ENCODE measurements around the gene C14orf119.

C14orf119 gene

DNA sequence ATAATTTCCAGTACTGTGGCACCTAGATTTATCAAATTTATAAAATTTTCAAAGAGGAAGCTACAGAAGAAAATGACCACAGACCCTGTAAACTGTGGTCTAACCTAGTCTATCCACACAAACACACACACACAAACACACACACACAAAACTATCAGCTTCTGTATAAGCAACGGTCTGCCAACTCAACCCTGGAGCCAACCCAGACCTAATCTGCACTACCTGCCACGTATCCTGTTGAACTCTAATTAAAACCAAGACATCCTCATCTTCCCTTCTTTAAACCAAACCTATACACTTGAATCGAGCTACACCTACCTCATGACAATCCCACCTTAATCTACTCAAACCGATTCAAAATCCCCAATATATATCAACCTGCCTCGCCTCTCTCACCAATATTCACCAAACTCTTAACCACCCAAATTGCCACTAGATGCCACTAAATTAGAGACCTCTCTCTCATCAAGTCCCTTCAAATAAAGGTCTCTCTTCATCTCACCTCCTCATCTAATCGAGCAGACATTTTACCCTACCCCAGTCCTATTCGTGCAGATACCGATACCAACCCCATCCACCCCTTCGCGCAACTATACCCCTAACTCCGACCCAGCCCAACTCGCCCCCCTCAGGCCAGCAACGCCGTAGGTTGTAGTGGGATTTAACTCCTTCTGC is 1.2 kb upstream of the C14orf119 start:
- Histone ChIP-seq H3K79me2 (ENCODE audit: insufficient read depth, low read length) (peaks cover 30% of the 10 kb centered on the region), H3K27ac (ENCODE audit: low read depth, low read length, poor library complexity, severe bottlenecking) (peak overlapping the region; percentile 77), H3F3A (ENCODE audit: insufficient read depth, low read length) (no peaks in the 10 kb centered on the region), H3K9me3 (ENCODE audit: low read length) (no peaks in the 10 kb centered on the region), H3K4me3 (ENCODE audit: low read depth, low read length, poor library complexity, severe bottlenecking) (peak overlapping the region; percentile 73), H3K9ac (ENCODE audit: low read length) (peak overlapping the region; percentile 83), H3K4me1 (ENCODE audit: insufficient read depth, low read length, severe bottlenecking) (peaks cover 25% of the 10 kb centered on the region), H2AFZ (ENCODE audit: low read length) (no peak overlapping the region), H3K27me3 (ENCODE audit: insufficient read depth, low read length) (no peaks in the 10 kb centered on the region), H3K4me2 (ENCODE audit: low read length) (peak overlapping the region; percentile 93), H4K20me1 (ENCODE audit: insufficient read depth, low read length) (no peaks in the 10 kb centered on the region), H3K9me2 (ENCODE audit: low read depth, low read length) (no peaks in the 10 kb centered on the region), H3K36me3 (ENCODE audit: insufficient read depth, low read length) (peaks cover 69% of the 10 kb centered on the region)
- TF ChIP-seq EZH2 (IDR thresholded peaks at IDR 0.05; ENCODE audit: borderline replicate concordance, low read length) = no peak
- TF ChIP-seq, protein P1, sequence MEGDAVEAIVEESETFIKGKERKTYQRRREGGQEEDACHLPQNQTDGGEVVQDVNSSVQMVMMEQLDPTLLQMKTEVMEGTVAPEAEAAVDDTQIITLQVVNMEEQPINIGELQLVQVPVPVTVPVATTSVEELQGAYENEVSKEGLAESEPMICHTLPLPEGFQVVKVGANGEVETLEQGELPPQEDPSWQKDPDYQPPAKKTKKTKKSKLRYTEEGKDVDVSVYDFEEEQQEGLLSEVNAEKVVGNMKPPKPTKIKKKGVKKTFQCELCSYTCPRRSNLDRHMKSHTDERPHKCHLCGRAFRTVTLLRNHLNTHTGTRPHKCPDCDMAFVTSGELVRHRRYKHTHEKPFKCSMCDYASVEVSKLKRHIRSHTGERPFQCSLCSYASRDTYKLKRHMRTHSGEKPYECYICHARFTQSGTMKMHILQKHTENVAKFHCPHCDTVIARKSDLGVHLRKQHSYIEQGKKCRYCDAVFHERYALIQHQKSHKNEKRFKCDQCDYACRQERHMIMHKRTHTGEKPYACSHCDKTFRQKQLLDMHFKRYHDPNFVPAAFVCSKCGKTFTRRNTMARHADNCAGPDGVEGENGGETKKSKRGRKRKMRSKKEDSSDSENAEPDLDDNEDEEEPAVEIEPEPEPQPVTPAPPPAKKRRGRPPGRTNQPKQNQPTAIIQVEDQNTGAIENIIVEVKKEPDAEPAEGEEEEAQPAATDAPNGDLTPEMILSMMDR (IDR thresholded peaks at IDR 0.05; ENCODE audit: low read length) = peak; percentile 59

- Histone ChIP-seq H3K9me2 (ENCODE audit: low read depth, low read length) (no peaks in the 10 kb centered on the region), H3K9ac (ENCODE audit: low read length) (peak within 1 kb of the TSS; percentile 83), H3K4me1 (ENCODE audit: insufficient read depth, low read length, severe bottlenecking) (peaks cover 25% of the 10 kb centered on the region), H3F3A (ENCODE audit: insufficient read depth, low read length) (no peaks in the 10 kb centered on the region), H3K27ac (ENCODE audit: low read depth, low read length, poor library complexity, severe bottlenecking) (peak within 1 kb of the TSS; percentile 77), H3K79me2 (ENCODE audit: insufficient read depth, low read length) (peaks cover 30% of the 10 kb centered on the region), H3K4me2 (ENCODE audit: low read length) (peak within 1 kb of the TSS; percentile 93), H3K36me3 (ENCODE audit: insufficient read depth, low read length) (peaks cover 66% of the 10 kb centered on the region), H3K27me3 (ENCODE audit: insufficient read depth, low read length) (no peaks in the 10 kb centered on the region), H3K4me3 (ENCODE audit: low read depth, low read length, poor library complexity, severe bottlenecking) (peak within 1 kb of the TSS; percentile 73), H2AFZ (ENCODE audit: low read length) (no peak within 1 kb of the TSS), H3K9me3 (ENCODE audit: low read length) (no peaks in the 10 kb centered on the region), H4K20me1 (ENCODE audit: insufficient read depth, low read length) (no peaks in the 10 kb centered on the region)
- TF ChIP-seq, protein P1 (IDR thresholded peaks at IDR 0.05; ENCODE audit: low read length) = no peak
- no peak for TF ChIP-seq EZH2 (IDR thresholded peaks at IDR 0.05; ENCODE audit: borderline replicate concordance, low read length)
These were observed 574 bp upstream of the C14orf119 start, which contains the start of gene ACIN1 for GRCh38 chr14:23094666-23095195. ACIN1 (minus strand) TSS chr14:23095136; CDS start chr14:23095112, 24 bp downstream.

DNA sequence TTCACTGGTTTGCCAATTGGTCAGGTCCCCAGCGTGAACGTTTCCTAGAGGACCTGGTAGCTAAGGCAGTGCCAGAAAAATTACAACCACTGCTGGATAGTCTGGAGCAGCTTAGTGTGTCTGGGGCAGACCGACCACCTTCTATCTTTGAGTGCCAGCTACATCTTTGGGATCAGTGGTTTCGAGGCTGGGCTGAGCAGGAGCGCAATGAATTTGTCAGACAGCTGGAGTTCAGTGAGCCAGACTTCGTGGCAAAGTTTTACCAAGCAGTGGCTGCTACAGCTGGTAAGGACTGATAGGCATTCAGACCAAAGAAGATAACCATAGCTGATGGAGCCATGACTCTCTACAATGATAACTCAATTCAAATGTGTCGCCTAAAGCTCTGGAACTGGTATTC is 2.5 kb downstream of the C14orf119 start:
- Histone ChIP-seq H3K27ac (ENCODE audit: low read depth, low read length, poor library complexity, severe bottlenecking) (no peak overlapping the region), H3K9me3 (ENCODE audit: low read length) (no peaks in the 10 kb centered on the region), H3K36me3 (ENCODE audit: insufficient read depth, low read length) (peaks cover 35% of the 10 kb centered on the region), H4K20me1 (ENCODE audit: insufficient read depth, low read length) (no peaks in the 10 kb centered on the region), H3K9me2 (ENCODE audit: low read depth, low read length) (no peaks in the 10 kb centered on the region), H3F3A (ENCODE audit: insufficient read depth, low read length) (no peaks in the 10 kb centered on the region), H3K79me2 (ENCODE audit: insufficient read depth, low read length) (peaks cover 21% of the 10 kb centered on the region), H3K4me3 (ENCODE audit: low read depth, low read length, poor library complexity, severe bottlenecking) (no peak overlapping the region), H3K4me2 (ENCODE audit: low read length) (no peak overlapping the region), H2AFZ (ENCODE audit: low read length) (no peak overlapping the region), H3K4me1 (ENCODE audit: insufficient read depth, low read length, severe bottlenecking) (peaks cover 25% of the 10 kb centered on the region), H3K9ac (ENCODE audit: low read length) (no peak overlapping the region), H3K27me3 (ENCODE audit: insufficient read depth, low read length) (no peaks in the 10 kb centered on the region)
- TF ChIP-seq EZH2 (IDR thresholded peaks at IDR 0.05; ENCODE audit: borderline replicate concordance, low read length) = no peak
- TF ChIP-seq, protein P1 (IDR thresholded peaks at IDR 0.05; ENCODE audit: low read length) = no peak
